SH-SY5Y (cell line): Measurements from ENCODE around the gene SLC25A22.

Source experiments
- GATA2 ChIP-seq: IDR thresholded peaks from 2 replicates; pipeline ENCODE4 v1.6.1; 2011; ENCODE audit warnings: mild to moderate bottlenecking, low read depth, low read length
- GATA3 ChIP-seq: IDR thresholded peaks from 2 replicates; pipeline ENCODE4 v1.6.1; 2011; ENCODE audit warnings: low read depth, mild to moderate bottlenecking, low read length, moderate library complexity

- TF ChIP-seq GATA2 = no peak
- TF ChIP-seq GATA3 = no peak
Measured at GRCh38 chr11:831118-831864, 33.2 kb upstream of the SLC25A22 start.
